Measurements from ENCODE around the gene BAIAP2. TPM values are rescaled to one million over a fixed set of nuclear protein-coding genes. Genes with fewer than 3 reads are reported as not detected.

The BAIAP2 gene
- total RNA-seq, 1 donor from 2014 or later, result 119 TPM

GRCh38 chr17:81048827-81049371 lies 13.9 kb downstream of the BAIAP2 start:
- intact Hi-C loops (cut with DNase I), result no loop called here
- H3K27me3 ChIP-seq (ENCODE audit: low read depth), result no peaks in the 10 kb centered on the region
- ATAC-seq (no peak), DNase-seq (no peak)
- no peak for TF ChIP-seq CTCF (IDR thresholded peaks at IDR 0.05)
- no peaks in the 10 kb centered on the region for H3K36me3 ChIP-seq
- no peaks in the 10 kb centered on the region for H3K9me3 ChIP-seq
- H3K27ac ChIP-seq, result peak overlapping the region; percentile 89
- H3K4me3 ChIP-seq, result no peak overlapping the region
- H3K4me1 ChIP-seq, result peaks cover 94% of the 10 kb centered on the region

DNA sequence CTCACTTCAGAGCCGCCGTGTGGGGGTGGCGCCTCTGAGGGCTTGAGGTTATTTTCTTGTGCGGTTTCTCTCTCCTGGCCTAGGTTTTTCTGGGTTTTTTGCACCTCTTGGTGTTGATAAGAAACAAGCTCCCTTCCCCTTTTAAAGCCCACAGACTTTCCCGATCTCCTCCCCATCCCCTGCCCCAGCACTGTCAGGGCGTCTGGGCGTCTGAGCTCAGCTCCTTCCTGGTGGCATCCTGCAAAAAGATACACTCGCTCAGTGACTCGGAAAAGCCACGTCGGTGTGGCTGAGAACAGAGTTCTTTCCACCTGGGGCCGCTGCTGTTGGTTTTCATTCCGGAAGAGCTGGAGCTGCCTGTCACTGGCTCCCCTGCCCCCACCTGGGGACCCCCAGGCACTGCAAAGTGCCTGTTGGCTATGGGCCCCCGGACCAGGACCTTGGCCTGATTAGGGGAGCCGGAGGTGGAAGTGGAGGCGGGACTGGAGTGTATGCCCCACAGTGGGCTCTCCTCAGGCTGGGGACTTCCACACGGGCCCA lies 14.5 kb downstream of the BAIAP2 start:
- ATAC-seq, result no peak
- H3K36me3 ChIP-seq, result peaks cover under 1% of the 10 kb centered on the region
- TF ChIP-seq CTCF (IDR thresholded peaks at IDR 0.05), result no peak
- no peak for DNase-seq
- peak overlapping the region; percentile 89 for H3K27ac ChIP-seq
- H3K4me3 ChIP-seq, result peak overlapping the region; percentile 39
- intact Hi-C loops (cut with DNase I), result no loop called here
- H3K9me3 ChIP-seq, result no peaks in the 10 kb centered on the region
- H3K27me3 ChIP-seq (ENCODE audit: low read depth), result no peaks in the 10 kb centered on the region
- H3K4me1 ChIP-seq, result peaks cover 89% of the 10 kb centered on the region

DNA sequence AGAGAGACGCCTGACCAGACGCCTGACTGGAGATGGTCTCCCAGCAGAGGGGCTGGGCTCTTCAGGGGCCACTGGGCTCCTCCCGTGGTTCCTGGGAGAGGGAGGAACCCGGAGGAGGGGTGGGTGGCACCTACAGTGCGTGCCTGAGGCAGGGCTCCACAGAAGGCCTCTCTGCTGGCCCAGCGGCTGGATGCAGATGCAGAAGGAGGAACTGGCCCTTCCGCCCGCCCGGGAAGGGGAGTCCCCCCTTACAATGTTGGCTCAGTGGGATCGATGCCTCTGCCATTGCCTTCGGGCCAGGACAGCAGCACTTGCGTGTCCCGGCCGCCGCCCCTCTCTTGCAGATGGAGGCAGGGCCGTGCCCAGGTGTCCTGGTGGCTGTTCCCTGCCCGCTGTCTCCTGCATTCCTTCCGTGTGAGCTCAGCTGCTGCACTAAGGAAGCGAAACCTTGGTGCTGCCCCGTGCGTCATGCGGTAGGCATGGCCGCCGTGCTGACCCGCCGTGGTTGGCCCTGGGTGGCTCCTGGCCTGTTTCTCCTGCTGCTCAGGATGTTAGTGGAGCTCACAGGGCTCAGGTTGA lies 15.1 kb downstream of the BAIAP2 start:
- peak; percentile 89 for DNase-seq
- peak overlapping the region; percentile 39 for H3K4me3 ChIP-seq
- ATAC-seq, result peak; percentile 89 to 93
- intact Hi-C loops (cut with DNase I), result no loop called here
- H3K27me3 ChIP-seq (ENCODE audit: low read depth), result no peaks in the 10 kb centered on the region
- peaks cover 6% of the 10 kb centered on the region for H3K36me3 ChIP-seq
- H3K4me1 ChIP-seq, result peaks cover 89% of the 10 kb centered on the region
- no peaks in the 10 kb centered on the region for H3K9me3 ChIP-seq
- no peak for TF ChIP-seq CTCF (IDR thresholded peaks at IDR 0.05)
- H3K27ac ChIP-seq, result peak overlapping the region; percentile 89

DNA sequence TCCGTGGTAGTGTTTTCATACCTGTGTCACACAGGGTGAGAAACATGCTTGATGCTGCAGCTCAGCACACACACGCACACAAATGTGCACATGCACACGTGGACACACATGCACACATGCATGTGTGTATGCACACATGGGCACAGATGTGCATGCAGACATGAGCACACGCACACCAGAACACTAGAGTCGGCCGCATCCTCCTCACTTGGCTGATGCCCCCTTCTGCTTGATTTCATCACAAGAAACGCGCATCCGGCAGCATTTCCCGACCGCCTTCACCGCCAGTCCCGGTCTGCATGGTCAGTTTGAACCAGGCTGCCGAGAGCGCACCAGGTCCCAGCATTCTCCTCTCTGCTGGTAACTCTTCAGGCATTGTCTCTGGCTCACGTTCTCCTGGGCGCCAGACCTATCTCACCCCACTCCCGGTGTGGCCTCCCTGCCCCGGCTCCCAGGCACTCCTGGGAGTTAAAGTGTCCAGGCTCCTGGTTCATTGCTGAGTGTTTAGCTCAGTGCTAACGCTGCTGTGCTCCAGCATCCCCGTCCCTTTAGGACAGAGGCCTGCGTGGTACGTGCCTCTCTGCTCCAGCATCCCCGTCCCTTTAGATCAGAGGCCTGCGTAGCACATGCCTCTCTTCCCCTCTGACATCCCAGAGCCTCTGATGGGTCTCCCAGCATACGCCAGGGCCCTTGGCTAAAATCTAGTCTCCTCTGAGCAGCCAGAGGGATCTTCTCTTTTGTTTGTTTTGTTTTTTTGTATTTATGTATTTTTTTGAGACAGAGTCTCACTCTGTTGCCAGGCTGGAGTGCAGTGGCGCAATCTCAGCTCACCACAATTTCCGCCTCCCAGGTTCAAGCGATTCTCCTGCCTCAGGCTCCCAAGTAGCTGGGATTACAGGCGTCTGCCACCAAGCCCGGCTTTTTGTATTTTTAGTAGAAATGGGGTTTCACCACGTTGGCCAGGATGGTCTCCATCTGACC lies 16.0 kb downstream of the BAIAP2 start:
- Histone ChIP-seq H3K36me3 (peaks cover 11% of the 10 kb centered on the region), H3K4me1 (peaks cover 86% of the 10 kb centered on the region), H3K27me3 (ENCODE audit: low read depth) (no peaks in the 10 kb centered on the region), H3K27ac (peak overlapping the region; percentile 89), H3K4me3 (peak overlapping the region; percentile 39), H3K9me3 (no peaks in the 10 kb centered on the region)
- peak in 1 of 2 donors; percentile 3 for ATAC-seq
- no peak for DNase-seq
- intact Hi-C loops (cut with DNase I), result no loop called here
- no peak for TF ChIP-seq CTCF (IDR thresholded peaks at IDR 0.05)

- Histone ChIP-seq H3K4me3 (no peak overlapping the region), H3K27ac (peak overlapping the region; percentile 89), H3K4me1 (peaks cover 85% of the 10 kb centered on the region), H3K27me3 (ENCODE audit: low read depth) (no peaks in the 10 kb centered on the region), H3K9me3 (no peaks in the 10 kb centered on the region), H3K36me3 (peaks cover 17% of the 10 kb centered on the region)
- DNase-seq, result no peak
- intact Hi-C loops (cut with DNase I), result no loop called here
- no peak for ATAC-seq
- no peak for TF ChIP-seq CTCF (IDR thresholded peaks at IDR 0.05)
Measured at GRCh38 chr17:81052199-81052997, 17.4 kb downstream of the BAIAP2 start.

All from lower lobe of right lung (tissue), 2 donors.